HCT116 (cell line): ENCODE data around the gene SKIC3. TPM values are rescaled to one million over a fixed set of nuclear protein-coding genes. Genes with fewer than 3 reads are reported as not detected.

Source experiments
- ATAC-seq: fragments of 200-7000 bp; cut with Tn5 transposase; 2 replicates; pipeline ENCODE4 v1.9.1; 2020; ENCODE audit warnings: mild to moderate bottlenecking, moderate library complexity
- BruUV-seq: library from RNA; stranded (reverse); fragments of 400-500 nt; replicated peaks from 2 replicates; lab custom pipeline; 2021; lab: Mats Ljungman, UMichigan
- CTCF ChIA-PET: fragments of 300-600 bp; sonication (Branson Sonifier 250); formaldehyde crosslinking; loops from one replicate; lab custom pipeline; 2021; ENCODE audit warnings: antibody characterized with exemption; lab: Charles Lee
- POLR2A ChIA-PET: fragments of 300-600, 350-600 bp; sonication (Branson Sonifier 250); formaldehyde crosslinking; loops from one replicate; lab custom pipeline; 2021; ENCODE audit warnings: antibody characterized with exemption; lab: Charles Lee
- RAD21 ChIA-PET, 2 experiments: fragments of 300-600 bp; sonication (Branson Sonifier 250); formaldehyde crosslinking; loops; one replicate each; lab custom pipeline; 2023; ENCODE audit warnings: low total read pairs in 2 of 2; ENCODE audit not compliant: uncharacterized antibody in 2 of 2, unreplicated experiment in 2 of 2, low non-redundant PET in 1 of 2; lab: Charles Lee
- DNase-seq: peaks from one replicate; pipeline ENCODE4 v3.0.0-alpha.2; 2010; ENCODE audit warnings: low read depth, low spot score
- H2AFZ ChIP-seq: fragments of 200-600 bp; shearing (Covaris generic), sonication (generic); 2 replicates; pipeline ENCODE4 v1.6.1; 2017; ENCODE audit warnings: low read depth, mixed run types, mixed read lengths, antibody characterized with exemption, low read length; ENCODE audit not compliant: poor library complexity, severe bottlenecking
- H3K27ac ChIP-seq: 2 replicates; pipeline ENCODE4 v1.5.1; 2012; ENCODE audit warnings: low read depth, low read length
- H3K27me3 ChIP-seq: fragments of 200-600 bp; sonication (generic); 2 replicates; pipeline ENCODE4 v1.6.1; 2016; ENCODE audit warnings: mixed run types, low read length, mixed read lengths; ENCODE audit not compliant: insufficient read depth
- H3K36me3 ChIP-seq, 2 experiments: fragments of 200-500 bp in 1 of 2; fragments of 200-600 bp in 1 of 2; sonication (Bioruptor generic) in 1 of 2; sonication (generic) in 1 of 2; 2 replicates each; pipeline versions ENCODE4 v1.5.1 to v1.6.1; 2014 to 2016; ENCODE audit warnings: low read length in 2 of 2, inconsistent platforms in 1 of 2, mixed read lengths in 1 of 2, mixed run types in 1 of 2; ENCODE audit not compliant: insufficient read depth in 2 of 2, control insufficient read depth in 1 of 2
- H3K4me1 ChIP-seq, 2 experiments: fragments of 200-600 bp in 1 of 2; sonication (generic) in 1 of 2; 2 replicates each; pipeline versions ENCODE4 v1.5.1 to v1.6.1; 2012 to 2017; ENCODE audit warnings: low read length in 2 of 2, inconsistent platforms in 1 of 2, mild to moderate bottlenecking in 1 of 2, mixed read lengths in 1 of 2, mixed run types in 1 of 2, moderate library complexity in 1 of 2; ENCODE audit not compliant: insufficient read depth in 2 of 2, control insufficient read depth in 1 of 2
- H3K4me2 ChIP-seq: fragments of 200-600 bp; sonication (generic); 2 replicates; pipeline ENCODE4 v1.6.1; 2017; ENCODE audit warnings: mixed run types, low read length, mixed read lengths
- H3K4me3 ChIP-seq, 2 experiments: fragments of 200-600 bp in 1 of 2; sonication (generic) in 1 of 2; replicated peaks in 1 of 2; 2 replicates each; pipeline ENCODE4 v1.5.1; 2011 to 2016; ENCODE audit warnings: low read length in 2 of 2, control low read depth in 1 of 2, low read depth in 1 of 2, mild to moderate bottlenecking in 1 of 2, mixed read lengths in 1 of 2, mixed run types in 1 of 2
- H3K79me2 ChIP-seq: fragments of 200-600 bp; sonication (generic); 2 replicates; pipeline ENCODE4 v1.6.1; 2017; ENCODE audit warnings: mild to moderate bottlenecking, mixed run types, low read length, moderate library complexity, mixed read lengths; ENCODE audit not compliant: insufficient read depth
- H3K9ac ChIP-seq: fragments of 200-600 bp; sonication (generic); 2 replicates; pipeline ENCODE4 v1.6.1; 2016; ENCODE audit warnings: low read length, mixed read lengths
- H3K9me2 ChIP-seq: fragments of 200-600 bp; sonication (generic), shearing (Covaris generic); 2 replicates; pipeline ENCODE4 v1.6.1; 2017; ENCODE audit warnings: mixed run types, mild to moderate bottlenecking, moderate library complexity; ENCODE audit not compliant: insufficient read depth
- H3K9me3 ChIP-seq, 2 experiments: fragments of 200-500 bp in 1 of 2; fragments of 200-600 bp in 1 of 2; sonication (Bioruptor generic) in 1 of 2; sonication (generic) in 1 of 2; 2 replicates each; pipeline ENCODE4 v1.6.1; 2014 to 2017; ENCODE audit warnings: low read length in 2 of 2, mixed read lengths in 2 of 2, inconsistent platforms in 1 of 2, low read depth in 1 of 2, mild to moderate bottlenecking in 1 of 2, mixed run types in 1 of 2, moderate library complexity in 1 of 2; ENCODE audit not compliant: control insufficient read depth in 1 of 2, insufficient read depth in 1 of 2
- H4K20me1 ChIP-seq: fragments of 200-600 bp; sonication (generic), shearing (Covaris generic); 2 replicates; pipeline ENCODE4 v1.6.1; 2017; ENCODE audit warnings: mixed run types, mild to moderate bottlenecking, moderate library complexity; ENCODE audit not compliant: insufficient read depth
- CEBPB ChIP-seq: IDR thresholded peaks from 2 replicates; pipeline ENCODE4 v1.6.1; 2012; ENCODE audit warnings: low read depth
- CTCF ChIP-seq, 3 experiments: fragments of 200-600 bp in 1 of 3; sonication (generic) in 1 of 3; IDR thresholded peaks in 2 of 3; conservative IDR thresholded peaks in 1 of 3; 2 replicates each; pipeline ENCODE4 v1.5.1; 2012 to 2017; ENCODE audit warnings: low read depth in 2 of 3, low read length in 2 of 3, antibody characterized with exemption in 1 of 3, borderline replicate concordance in 1 of 3, control low read depth in 1 of 3, mild to moderate bottlenecking in 1 of 3, mixed read lengths in 1 of 3, mixed run types in 1 of 3, moderate library complexity in 1 of 3; ENCODE audit not compliant: insufficient read depth in 1 of 3
- EGR1 ChIP-seq: IDR thresholded peaks from 2 replicates; pipeline ENCODE4 v1.6.1; 2012; ENCODE audit warnings: low read depth
- FOSL1 ChIP-seq: IDR thresholded peaks from 2 replicates; pipeline ENCODE4 v1.6.1; 2012; ENCODE audit warnings: low read depth
- JUND ChIP-seq: IDR thresholded peaks from 2 replicates; pipeline ENCODE4 v1.6.1; 2012
- POLR2AphosphoS5 ChIP-seq: IDR thresholded peaks from 2 replicates; pipeline ENCODE4 v1.6.1; 2011; ENCODE audit warnings: mild to moderate bottlenecking, low read depth, low read length, moderate library complexity
- SIN3A ChIP-seq: IDR thresholded peaks from 2 replicates; pipeline ENCODE4 v1.6.1; 2012; ENCODE audit warnings: low read depth
- SP1 ChIP-seq: IDR thresholded peaks from 2 replicates; pipeline ENCODE4 v1.6.1; 2012; ENCODE audit warnings: low read depth
- SRF ChIP-seq: IDR thresholded peaks from 2 replicates; pipeline ENCODE4 v1.6.1; 2012; ENCODE audit warnings: low read depth
- ZFX ChIP-seq: fragments of 450-650 bp; IDR thresholded peaks from 2 replicates; pipeline ENCODE4 v1.6.1; 2017
- ZNF274 ChIP-seq: fragments of 200-500 bp; sonication (Bioruptor generic); IDR thresholded peaks from 2 replicates; pipeline ENCODE4 v1.6.1; 2014; ENCODE audit warnings: mild to moderate bottlenecking, low read depth, low read length, inconsistent platforms
- intact Hi-C: fragments of 100-400 bp; cut with micrococcal nuclease; formaldehyde crosslinking; loops from 2 replicates; pipeline ENCODE4 v1.10.0; 2022
- total RNA-seq: library from RNA; stranded (reverse); gene quantifications from one replicate; pipeline ENCODE4 v1.2.1, GENCODE V29; 2021; ENCODE audit not compliant: unreplicated experiment
- TF ChIP-seq, protein P1 (sequence below): IDR thresholded peaks from 2 replicates; pipeline ENCODE4 v1.6.1; 2012

The SKIC3 gene
- total RNA-seq, 1 experiment from 2014 or later, result 35.1 TPM

DNA sequence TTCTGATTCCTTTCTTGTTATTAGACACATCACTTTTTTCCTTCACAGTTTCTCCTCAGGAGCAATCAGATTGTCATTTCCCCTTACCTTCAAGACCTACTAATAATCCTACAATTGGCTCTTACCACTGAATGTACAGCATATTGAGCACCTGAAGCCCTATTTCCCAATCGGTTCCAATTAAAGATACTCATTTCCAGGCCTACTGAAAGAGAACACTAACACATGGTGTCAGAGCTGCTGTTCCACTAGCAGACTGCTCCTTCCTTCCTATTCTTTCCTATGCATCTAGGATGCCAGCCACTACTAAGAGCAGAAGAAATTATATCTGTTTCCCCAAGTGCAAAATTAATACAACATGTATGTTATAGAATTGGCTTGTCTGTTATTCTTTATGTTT, 34.6 kb downstream of the SKIC3 start (continued):
- no peak for TF ChIP-seq SP1
- no peak for TF ChIP-seq FOSL1
- TF ChIP-seq, protein P1, sequence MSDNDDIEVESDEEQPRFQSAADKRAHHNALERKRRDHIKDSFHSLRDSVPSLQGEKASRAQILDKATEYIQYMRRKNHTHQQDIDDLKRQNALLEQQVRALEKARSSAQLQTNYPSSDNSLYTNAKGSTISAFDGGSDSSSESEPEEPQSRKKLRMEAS, result no peak
- TF ChIP-seq JUND, result no peak
- TF ChIP-seq POLR2AphosphoS5, result no peak
- no peak for TF ChIP-seq SIN3A
- TF ChIP-seq CTCF (IDR thresholded peaks at IDR 0.05 in 2 of 3, conservative IDR thresholded peaks at IDR 0.05 in 1 of 3; ENCODE audit: borderline replicate concordance in 1 of 3, insufficient read depth in 1 of 3, low read depth in 2 of 3, low read length in 2 of 3), result no peak
- no peak for TF ChIP-seq ZNF274

DNA sequence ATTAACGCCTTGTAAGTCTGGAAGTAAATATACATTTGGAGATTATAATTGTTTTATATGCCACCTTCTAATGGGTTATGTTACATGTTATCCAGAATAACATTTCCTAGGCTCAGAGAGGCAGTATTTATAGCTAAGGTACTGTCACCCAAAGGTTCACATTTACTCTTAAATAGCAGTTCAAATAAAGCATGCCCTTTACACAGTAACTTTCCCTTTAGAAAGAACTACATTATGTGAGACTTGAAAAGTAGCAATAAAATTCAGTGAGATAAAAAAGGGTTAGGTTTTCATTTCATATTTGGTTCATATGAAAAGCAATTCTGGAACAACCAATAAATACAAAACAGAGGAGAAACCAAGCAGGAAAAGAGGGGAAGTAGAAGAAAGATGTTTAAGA, 35.1 kb downstream of the SKIC3 start:
- Histone ChIP-seq H3K9me2 (no peaks in the 10 kb centered on the region), H3K27me3 (no peaks in the 10 kb centered on the region), H3K27ac (no peak overlapping the region), H3K4me1 (no peaks in the 10 kb centered on the region), H3K9me3 (no peaks in the 10 kb centered on the region), H3K4me3 (no peak overlapping the region), H3K9ac (no peak overlapping the region), H4K20me1 (no peaks in the 10 kb centered on the region), H3K36me3 (peaks cover 10 to 12% of the 10 kb centered on the region in 2 experiments; a peak in 2 of 4 replicates), H2AFZ (no peak overlapping the region), H3K4me2 (no peak overlapping the region), H3K79me2 (no peaks in the 10 kb centered on the region)
- ChIA-PET POLR2A (no interaction called here), CTCF (no interaction called here), RAD21 (no interaction called here)
- no peak for TF ChIP-seq POLR2AphosphoS5
- no peak for TF ChIP-seq SIN3A
- no peak for TF ChIP-seq SRF
- TF ChIP-seq CEBPB, result no peak
- TF ChIP-seq ZNF274, result no peak
- TF ChIP-seq ZFX, result no peak
- no peak for TF ChIP-seq EGR1
- TF ChIP-seq CTCF (IDR thresholded peaks at IDR 0.05 in 2 of 3, conservative IDR thresholded peaks at IDR 0.05 in 1 of 3; ENCODE audit: borderline replicate concordance in 1 of 3, insufficient read depth in 1 of 3, low read depth in 2 of 3, low read length in 2 of 3), result no peak
- intact Hi-C loops, result no loop called here
- no peak for ATAC-seq
- no TSS peak for BruUV-seq
- DNase-seq, result no peak
